HG03095 (cell line): ENCODE results near the gene IRS2.
"Not testable (repeated sequence)": the region's sequence is repeated elsewhere in the genome, so short reads cannot be mapped to it uniquely, and the experiment has no call there.

ENCODE experiments used
- ATAC-seq: cut with Tn5 transposase; IDR thresholded peaks from one replicate; pipeline ENCODE4 v1.9.1; 2021; ENCODE audit warnings: moderate library complexity; ENCODE audit not compliant: unreplicated experiment

The IRS2 gene, protein sequence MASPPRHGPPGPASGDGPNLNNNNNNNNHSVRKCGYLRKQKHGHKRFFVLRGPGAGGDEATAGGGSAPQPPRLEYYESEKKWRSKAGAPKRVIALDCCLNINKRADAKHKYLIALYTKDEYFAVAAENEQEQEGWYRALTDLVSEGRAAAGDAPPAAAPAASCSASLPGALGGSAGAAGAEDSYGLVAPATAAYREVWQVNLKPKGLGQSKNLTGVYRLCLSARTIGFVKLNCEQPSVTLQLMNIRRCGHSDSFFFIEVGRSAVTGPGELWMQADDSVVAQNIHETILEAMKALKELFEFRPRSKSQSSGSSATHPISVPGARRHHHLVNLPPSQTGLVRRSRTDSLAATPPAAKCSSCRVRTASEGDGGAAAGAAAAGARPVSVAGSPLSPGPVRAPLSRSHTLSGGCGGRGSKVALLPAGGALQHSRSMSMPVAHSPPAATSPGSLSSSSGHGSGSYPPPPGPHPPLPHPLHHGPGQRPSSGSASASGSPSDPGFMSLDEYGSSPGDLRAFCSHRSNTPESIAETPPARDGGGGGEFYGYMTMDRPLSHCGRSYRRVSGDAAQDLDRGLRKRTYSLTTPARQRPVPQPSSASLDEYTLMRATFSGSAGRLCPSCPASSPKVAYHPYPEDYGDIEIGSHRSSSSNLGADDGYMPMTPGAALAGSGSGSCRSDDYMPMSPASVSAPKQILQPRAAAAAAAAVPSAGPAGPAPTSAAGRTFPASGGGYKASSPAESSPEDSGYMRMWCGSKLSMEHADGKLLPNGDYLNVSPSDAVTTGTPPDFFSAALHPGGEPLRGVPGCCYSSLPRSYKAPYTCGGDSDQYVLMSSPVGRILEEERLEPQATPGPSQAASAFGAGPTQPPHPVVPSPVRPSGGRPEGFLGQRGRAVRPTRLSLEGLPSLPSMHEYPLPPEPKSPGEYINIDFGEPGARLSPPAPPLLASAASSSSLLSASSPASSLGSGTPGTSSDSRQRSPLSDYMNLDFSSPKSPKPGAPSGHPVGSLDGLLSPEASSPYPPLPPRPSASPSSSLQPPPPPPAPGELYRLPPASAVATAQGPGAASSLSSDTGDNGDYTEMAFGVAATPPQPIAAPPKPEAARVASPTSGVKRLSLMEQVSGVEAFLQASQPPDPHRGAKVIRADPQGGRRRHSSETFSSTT (N-terminal part only)

DNA sequence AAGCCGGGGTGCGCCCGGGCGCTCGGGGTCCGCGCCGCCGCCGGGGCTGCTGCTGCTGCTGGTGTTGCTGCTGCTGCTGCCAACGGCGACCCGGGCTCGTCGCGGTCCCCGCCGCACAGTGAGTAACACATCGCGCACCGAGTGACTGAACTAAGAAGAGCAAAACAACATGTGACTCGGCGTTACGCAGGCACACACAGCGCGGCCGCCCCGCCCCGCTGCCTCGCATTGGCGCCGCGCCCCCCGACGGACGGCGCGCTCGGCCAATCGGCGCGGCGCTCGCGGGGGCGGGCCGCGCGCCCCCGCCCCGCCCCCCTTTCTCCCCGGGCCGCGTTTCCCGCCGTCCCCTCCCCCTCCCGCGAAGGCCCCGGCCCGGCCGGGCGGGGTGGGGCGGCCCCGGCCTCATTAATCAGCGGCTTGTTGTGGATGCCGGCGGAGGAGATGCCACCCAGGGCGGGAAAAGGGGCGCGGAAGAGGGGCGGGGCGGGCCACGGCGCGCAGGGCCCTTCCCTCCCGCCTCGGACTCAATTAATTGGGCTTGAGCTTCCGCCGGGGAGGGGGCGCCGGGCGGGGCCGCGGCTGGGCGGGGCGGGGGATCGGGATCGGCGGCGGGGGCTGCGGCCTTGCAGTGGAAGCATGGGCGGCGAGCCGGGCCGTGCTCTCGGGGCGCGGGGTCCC lies at the start of gene IRS2:
Gene IRS2, minus strand, starts transcription at position 127 of the 678 bp plus-strand sequence. CDS start 530 bp downstream, outside the sequence.
- ATAC-seq, result peak; percentile 91

DNA sequence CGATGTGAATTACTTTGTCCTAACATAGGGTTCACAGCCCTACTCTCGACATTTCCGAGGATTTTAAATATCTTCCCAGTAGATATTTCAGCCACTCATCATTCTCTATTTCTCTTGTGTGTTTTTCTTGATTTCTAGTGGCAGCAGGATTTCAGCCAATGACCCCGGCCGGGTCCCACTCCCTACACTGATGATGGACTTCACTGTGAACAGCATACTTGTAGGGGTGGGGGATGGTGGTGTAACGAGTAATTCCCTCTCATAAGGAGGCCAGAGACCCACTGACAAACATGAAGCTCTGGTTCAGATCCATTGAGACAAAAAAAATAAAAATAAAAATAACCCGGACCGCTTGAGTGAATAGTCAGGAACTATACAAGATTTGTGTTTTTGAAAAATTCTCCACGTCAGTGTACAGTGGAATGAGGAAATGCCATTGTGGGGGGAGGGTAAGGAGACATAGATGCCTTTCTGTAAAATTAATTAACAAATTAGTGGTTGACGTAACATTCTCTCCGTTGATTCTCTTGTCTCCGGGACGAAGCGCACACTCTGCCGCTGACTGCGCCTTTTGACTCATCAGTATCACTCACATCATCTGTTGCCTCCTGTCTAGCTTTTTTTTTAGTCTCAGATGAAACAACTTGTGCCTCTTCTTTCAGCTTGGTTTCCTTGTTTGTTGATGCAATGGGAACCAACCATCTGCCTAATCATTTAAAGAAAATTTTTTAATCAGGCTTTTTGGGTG lies 48.8 kb upstream of the IRS2 start:
- ATAC-seq, result no peak

DNA sequence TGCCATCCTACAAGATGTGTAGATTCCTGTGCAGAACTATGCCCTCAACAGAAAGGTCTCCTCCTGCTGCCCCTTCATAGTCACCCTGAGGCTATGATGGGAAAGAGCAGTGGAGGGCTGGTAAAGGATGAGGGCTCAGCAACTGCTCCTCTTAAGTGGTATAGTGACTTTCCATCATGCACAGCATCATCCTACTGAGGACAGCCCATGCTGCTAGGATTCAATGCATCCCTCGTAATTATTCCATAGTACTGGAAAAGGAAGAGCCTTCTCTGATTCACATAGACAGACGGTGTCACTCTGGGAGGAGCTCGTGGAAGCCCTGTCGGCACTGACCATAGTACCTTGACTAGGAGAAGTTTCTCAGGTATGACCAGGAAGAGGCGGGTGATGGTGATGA lies 47.6 kb upstream of the IRS2 start:
- no peak for ATAC-seq

DNA sequence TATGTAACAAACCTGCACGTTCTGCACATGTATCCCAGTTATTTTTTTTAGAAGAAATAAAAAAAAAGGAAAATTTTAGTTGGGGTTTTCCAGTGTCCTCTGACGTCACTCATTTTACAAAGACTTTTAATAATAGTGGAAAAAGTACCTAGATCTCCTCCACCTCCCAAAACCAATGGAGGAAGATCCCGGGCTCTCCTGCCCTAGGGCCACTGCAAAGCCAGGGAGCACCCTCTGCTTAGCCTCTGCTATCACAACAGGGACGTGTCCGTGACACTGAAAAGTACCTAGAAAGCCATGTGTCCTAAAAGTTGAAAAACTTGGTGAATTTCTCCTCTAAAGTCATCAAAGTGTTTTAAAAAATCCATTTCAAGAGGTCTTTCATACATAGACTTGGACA lies 46.7 kb upstream of the IRS2 start:
- no peak for ATAC-seq

DNA sequence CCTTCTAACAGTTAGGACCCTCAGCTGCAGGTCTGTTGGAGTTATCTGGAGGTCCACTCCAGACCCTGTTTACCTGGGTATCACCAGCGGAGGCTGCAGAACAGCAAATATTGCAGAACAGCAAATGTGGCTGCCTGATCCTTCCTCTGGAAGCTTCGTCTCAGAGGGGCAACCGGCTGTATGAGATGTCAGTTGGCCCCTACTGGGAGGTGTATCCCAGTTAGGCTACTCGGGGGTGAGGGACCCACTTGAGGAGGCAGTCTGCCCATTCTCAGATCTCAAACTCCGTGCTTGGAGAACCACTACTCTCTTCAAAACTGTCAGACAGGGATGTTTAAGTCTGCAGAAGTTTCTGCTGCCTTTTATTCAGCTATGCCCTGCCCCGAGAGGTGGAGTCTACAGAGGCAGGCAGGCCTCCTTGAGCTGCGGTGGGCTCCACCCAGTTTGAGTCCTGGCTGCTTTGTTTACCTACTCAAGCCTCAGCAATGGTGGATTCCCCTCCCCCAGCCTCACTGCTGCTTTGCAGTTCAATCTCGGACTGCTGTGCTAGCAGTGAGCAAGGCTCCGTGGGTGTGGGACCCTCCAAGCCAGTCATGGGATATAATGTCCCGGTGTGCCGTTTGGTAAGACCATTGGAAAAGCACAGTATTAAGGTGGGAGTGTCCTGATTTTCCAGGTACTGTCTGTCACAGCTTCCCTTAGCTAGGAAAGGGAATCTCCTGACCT lies 42.4 kb upstream of the IRS2 start:
- not testable (repeated sequence) for ATAC-seq

DNA sequence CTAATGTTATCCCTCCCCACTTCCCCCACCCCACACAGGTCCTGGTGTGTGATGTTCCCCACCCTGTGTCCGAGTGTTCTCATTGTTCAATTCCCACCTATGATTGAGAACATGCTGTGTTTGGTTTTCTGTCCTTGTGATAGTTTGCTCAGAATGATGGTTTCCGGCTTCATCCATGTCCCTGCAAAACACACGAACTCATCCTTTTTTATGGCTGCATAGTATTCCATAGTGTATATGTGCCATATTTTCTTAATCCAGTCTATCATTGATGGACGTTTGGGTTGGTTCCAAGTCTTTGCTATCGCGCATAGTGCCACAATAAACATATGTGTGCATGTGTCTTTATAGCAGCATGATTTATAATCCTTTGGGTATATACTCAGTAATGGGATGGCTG lies 36.8 kb upstream of the IRS2 start:
- ATAC-seq, result not testable (repeated sequence)

DNA sequence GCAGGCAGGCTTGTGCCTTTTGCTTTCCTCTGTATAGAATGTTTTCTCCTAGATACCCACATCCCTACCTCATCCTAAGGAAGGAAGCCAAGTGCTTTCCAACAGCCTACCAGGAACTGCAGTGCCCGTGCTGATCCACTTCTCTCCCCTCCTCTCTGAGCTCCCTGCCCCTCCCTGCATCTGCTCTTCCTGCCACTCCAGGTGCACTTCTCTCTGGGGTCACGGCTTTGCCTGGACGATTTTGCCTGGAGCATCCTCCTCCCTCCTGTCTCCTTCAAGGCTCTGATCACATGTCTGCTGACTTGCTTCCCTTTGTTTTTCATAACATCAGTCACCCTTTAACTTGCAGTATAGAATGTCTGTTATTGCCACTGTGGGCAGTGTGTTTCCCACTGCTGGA lies 34.7 kb upstream of the IRS2 start:
- no peak for ATAC-seq

DNA sequence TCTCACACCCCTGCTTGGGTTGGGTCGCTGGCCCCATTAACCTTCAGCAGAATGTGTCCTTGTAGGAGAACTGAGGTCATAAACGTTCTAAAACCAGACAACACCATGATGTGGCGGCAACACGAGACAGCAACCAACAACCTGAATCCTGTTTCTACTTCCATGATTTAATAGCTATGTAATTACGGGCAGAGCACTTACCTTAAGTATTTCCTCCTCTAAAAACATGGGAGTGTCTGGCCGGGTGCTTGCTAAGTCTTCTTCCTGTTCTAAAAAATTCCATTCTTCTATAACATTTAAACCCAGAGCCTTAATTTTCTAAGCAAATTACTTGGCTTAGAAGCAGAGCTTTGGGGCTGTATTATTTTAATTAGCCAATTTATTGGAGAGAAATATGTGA lies 33.5 kb upstream of the IRS2 start:
- ATAC-seq, result no peak

DNA sequence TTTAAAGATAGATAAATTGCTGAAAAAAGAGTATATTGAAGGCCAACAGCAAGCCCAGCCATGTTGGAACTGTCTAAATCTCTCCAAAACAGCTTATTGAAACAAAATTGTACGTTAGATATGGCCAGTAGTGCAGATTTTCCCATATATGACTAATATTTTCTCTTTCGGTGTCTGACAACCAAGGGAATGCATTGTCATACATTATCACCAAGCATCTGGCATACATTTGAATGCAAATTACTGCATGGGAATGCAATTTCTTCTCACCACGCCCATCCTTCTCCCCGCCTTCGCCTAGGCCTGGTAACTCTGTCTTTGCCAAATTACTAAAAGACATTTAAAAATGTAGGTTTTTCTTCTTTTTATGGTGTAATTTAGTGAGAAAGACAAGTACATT lies 32.5 kb upstream of the IRS2 start:
- ATAC-seq, result no peak

DNA sequence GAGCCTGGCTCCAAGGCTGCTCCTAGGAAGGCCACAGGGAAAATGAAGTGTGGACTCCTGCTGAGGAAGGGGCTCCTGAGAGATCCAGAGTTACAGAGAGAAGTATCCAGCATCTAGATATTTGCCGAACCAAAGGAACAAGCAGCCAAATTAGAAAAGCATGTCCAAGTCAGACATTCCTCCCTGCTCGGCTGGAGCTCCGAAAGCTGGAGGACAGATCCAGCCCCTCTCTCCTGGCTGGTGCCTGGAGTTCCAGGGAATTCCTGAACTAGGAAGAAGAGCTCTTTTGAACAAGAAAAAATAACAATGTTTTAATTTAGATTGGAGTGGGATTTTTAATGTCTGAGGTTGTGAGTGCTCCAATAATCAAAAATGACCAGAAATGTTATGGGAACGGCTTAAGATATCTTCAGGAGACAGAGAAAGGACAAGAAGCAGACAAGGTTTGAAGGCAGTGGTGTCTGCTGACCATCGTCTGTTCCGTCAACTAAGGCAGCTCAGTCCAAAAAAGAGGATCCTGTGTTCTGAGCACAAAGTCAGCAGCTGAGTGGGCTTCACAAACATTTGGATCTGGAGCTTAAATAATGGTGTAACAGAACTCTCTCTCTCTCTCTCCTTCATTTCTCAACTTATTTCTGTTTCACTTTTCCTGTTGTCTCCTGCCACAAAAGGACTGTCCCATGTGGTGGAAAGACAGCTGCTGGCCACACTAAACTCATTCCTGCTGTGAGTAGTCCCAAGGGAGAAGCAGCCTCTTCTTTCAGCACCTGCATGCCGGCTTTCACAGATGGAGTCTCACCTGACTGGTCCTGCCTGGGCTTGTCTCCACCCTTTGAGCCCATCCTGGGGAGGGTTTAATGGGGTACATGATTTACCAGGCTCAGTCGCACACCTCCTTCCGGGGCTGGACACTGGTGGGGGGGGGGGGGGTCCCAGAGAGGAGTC lies 31.5 kb upstream of the IRS2 start:
- no peak for ATAC-seq

DNA sequence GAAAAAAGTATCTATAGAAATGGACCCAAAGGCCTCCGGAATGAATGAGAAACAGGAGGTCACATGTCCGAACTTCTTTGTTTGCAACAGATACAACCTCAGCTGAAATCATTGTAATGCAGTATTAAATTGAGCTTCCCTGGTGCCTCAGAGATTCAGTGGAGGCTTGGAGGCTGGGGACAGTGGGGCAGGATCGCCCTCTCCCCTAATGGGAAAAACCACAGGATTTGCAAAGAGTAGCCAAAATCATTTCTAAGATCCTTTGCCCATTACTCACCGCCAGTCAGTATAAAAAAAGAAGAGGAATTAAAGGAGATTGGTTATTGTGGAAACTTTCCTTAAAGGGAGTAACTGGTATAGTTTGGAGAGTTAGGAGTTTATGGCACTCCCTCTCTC lies 30.4 kb upstream of the IRS2 start:
- ATAC-seq, result no peak

DNA sequence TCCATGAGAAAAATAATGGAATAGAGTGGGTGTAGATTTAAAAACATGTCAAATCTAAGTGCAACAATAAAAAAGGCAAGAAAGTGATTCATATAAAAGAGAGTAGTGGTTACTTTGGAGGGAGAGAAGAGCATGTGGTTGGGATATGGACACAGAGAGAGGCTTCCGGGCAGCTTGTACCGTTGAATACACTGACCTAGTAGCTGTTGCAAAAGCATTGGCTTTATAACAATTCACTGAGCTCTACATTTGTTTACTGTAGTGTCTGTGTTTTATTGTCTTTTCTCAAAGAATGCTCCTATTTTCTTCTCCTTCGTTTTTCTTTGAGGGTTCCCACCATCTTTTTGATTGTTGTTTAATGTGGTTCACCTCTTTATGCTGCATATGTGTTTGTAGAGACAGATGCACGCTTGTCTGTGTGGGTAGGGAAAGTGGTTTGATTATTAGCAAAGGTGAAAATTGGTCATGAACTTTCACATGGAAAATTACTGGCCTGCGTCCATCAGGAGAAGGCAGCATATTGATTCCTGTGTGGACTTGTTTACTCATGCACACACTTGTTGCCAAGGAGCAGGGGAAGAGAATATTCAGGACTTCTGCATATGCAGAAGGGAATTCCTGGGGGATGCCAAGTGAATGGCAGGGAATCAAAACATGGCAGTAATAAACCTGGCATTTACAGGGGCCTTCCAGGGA lies 29.9 kb upstream of the IRS2 start:
- no peak for ATAC-seq

DNA sequence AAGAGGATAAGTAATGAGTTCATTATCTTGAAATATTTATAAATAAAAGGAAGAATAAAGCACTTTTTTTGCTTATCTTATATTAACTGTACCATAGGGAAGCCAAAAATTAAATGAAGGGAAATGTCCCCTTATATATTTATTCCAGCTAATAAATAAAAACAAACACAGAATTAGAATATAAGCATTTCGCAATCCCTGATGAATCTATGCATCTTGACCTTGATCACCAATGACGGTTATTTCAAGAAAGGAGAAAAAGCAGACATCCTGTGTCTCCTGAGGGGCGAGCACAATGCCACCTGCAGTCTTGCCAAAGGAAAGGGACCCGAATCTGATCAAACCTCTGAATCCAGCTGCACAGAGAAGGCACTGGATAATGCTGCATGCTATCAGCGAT lies 29.3 kb upstream of the IRS2 start:
- ATAC-seq, result no peak

DNA sequence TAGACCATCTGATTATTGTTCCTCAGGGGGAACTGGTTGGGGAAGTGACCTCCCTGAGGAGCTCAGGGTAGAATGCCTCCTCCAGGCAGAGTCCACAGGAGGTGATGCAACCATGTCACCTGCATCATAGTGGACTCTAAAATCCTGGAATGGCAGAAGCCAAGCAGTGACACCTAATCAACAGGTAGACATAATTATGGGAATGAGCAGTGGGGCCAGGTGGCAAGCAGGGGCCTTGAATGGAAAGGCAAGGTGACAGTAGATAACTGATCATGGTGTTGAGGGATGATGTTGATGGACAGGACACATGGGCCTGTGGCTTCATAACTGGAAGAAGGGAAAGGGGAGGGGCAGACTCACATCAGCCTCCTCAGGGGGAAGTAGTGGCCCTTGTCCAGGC lies 27.3 kb upstream of the IRS2 start:
- ATAC-seq, result no peak

DNA sequence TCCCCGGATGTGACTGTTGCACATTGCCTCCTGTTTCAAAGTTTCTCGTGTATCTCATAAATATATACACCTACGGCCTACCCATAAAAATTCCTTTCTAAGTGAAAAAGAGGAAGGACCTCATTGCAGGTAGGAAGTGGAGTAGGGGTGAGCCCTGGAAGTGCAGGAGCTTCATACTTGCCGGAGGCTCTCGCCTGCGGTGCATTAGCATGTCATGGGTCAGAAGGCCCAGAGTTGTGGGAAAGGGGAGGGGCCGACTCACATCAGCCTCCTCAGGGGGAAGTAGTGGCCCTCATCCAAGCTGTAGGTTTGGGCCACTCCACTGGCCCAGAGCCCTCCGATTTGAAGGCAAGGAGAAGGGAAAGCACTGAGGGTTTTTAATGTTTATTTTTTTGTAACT lies 26.0 kb upstream of the IRS2 start:
- no peak for ATAC-seq

DNA sequence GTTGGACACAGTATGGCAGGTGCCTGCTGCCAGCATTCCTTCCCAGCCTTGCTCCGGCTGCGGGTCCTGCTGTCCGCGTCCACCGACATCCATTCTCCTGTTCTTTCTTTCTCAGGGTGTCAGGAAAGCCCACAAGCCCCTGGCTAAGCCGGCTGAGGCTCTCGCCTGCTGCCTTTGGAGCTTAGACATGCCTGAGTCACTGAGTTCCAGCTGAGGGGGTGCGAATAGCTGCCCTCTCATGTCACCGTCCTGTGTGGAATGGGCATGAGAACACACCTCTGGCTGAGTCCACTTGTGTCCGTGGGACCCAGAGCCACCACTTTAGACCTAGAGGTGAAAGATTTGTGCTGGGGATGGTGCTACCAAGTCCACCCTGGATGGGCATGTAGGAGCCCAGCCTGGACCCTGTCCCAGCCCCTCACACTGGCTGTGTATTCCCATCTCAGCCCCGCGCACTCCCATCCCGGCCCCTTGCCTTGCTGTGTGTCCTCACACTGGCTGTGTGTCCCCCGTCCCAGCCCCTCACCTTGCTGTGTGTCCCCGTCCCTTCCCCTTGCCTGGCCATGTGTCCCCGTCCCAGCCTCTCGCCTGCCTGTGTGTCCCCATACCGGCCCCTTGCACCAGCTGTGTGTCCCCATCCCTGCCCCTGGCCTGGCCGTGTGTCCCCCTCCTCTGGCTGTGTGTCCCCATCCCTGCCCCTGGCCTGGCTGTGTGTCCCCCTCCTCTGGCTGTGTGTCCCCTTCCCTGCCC lies 24.6 kb upstream of the IRS2 start:
- ATAC-seq, result no peak
